ENCODE data around the gene VPS13A. TPM values are rescaled to one million over a fixed set of nuclear protein-coding genes. Genes with fewer than 3 reads are reported as not detected.
"Not testable (repeated sequence)": the region's sequence is repeated elsewhere in the genome, so short reads cannot be mapped to it uniquely, and the experiment has no call there.

VPS13A gene
- polyA plus RNA-seq, 10 donors = 13.6 to 29.2 (median 19.9) TPM

GRCh38 chr9:77180056-77180455 lies 2.7 kb downstream of the VPS13A start:
- DNase-seq = no peak

- no peak for DNase-seq
Observed at GRCh38 chr9:77183581-77183980, 6.2 kb downstream of the VPS13A start.

GRCh38 chr9:77188242-77188641 lies 10.9 kb downstream of the VPS13A start:
- no peak for DNase-seq

GRCh38 chr9:77194423-77194822 lies 17.1 kb downstream of the VPS13A start:
- no peak for DNase-seq

GRCh38 chr9:77210116-77210515 lies 32.8 kb downstream of the VPS13A start:
- DNase-seq = no peak

- no peak for DNase-seq
Observed at GRCh38 chr9:77211561-77211960, 34.2 kb downstream of the VPS13A start.

GRCh38 chr9:77212801-77213200 lies 35.5 kb downstream of the VPS13A start:
- DNase-seq = no peak

- DNase-seq = peak in 1 of 3 donors; percentile 2
Observed at GRCh38 chr9:77215874-77216273, 38.5 kb downstream of the VPS13A start.

- peak; percentile 2 to 41 (median 12) for DNase-seq
Observed at GRCh38 chr9:77218612-77219011, 41.3 kb downstream of the VPS13A start.

- no peak for DNase-seq
Observed at GRCh38 chr9:77221431-77221830, 44.1 kb downstream of the VPS13A start.

- peak in 1 of 3 donors; percentile 33 for DNase-seq
Observed at GRCh38 chr9:77224746-77225312, 47.5 kb downstream of the VPS13A start.

GRCh38 chr9:77236693-77237092 lies 59.4 kb downstream of the VPS13A start:
- no peak for DNase-seq

GRCh38 chr9:77237896-77238295 lies 60.6 kb downstream of the VPS13A start:
- DNase-seq = no peak

- peak in 1 of 3 donors; percentile 1 for DNase-seq
Observed at GRCh38 chr9:77251050-77251449, 73.7 kb downstream of the VPS13A start.

GRCh38 chr9:77257275-77257674 lies 79.9 kb downstream of the VPS13A start:
- no peak for DNase-seq

GRCh38 chr9:77261605-77262004 lies 84.3 kb downstream of the VPS13A start:
- no peak for DNase-seq

- not testable (repeated sequence) for DNase-seq
Observed at GRCh38 chr9:77267762-77268161, 90.4 kb downstream of the VPS13A start.

GRCh38 chr9:77271023-77271690 lies 93.8 kb downstream of the VPS13A start:
- no peak for DNase-seq

- no peak for DNase-seq
Observed at GRCh38 chr9:77276799-77277198, 99.5 kb downstream of the VPS13A start.

- no peak for DNase-seq
Observed at GRCh38 chr9:77277719-77278118, 100.4 kb downstream of the VPS13A start.

- no peak for DNase-seq
Observed at GRCh38 chr9:77283991-77284390, 106.7 kb downstream of the VPS13A start.

- DNase-seq = no peak
Observed at GRCh38 chr9:77284616-77285015, 107.3 kb downstream of the VPS13A start.

- no peak for DNase-seq
Observed at GRCh38 chr9:77290373-77290772, 113.0 kb downstream of the VPS13A start.

- DNase-seq = no peak
Observed at GRCh38 chr9:77291714-77292113, 114.4 kb downstream of the VPS13A start.

Data from muscle of back (tissue), 11 donors.